A172 (cell line): Measurements from ENCODE around the gene PRAC1. TPM values are rescaled to one million over a fixed set of nuclear protein-coding genes. Genes with fewer than 3 reads are reported as not detected.

ENCODE experiments used
- DNase-seq: peaks from one replicate; pipeline ENCODE4 v3.0.0-alpha.2; 2015; ENCODE audit warnings: low spot score
- total RNA-seq: library from RNA; depleted of rRNA; stranded (reverse); fragments of >200 nt; shearing (Covaris generic); gene quantifications from 2 replicates; pipeline ENCODE4 v1.2.3, GENCODE V29; 2014; rRNA removed

PRAC1 gene
- not detected in 2 replicates for total RNA-seq

DNA sequence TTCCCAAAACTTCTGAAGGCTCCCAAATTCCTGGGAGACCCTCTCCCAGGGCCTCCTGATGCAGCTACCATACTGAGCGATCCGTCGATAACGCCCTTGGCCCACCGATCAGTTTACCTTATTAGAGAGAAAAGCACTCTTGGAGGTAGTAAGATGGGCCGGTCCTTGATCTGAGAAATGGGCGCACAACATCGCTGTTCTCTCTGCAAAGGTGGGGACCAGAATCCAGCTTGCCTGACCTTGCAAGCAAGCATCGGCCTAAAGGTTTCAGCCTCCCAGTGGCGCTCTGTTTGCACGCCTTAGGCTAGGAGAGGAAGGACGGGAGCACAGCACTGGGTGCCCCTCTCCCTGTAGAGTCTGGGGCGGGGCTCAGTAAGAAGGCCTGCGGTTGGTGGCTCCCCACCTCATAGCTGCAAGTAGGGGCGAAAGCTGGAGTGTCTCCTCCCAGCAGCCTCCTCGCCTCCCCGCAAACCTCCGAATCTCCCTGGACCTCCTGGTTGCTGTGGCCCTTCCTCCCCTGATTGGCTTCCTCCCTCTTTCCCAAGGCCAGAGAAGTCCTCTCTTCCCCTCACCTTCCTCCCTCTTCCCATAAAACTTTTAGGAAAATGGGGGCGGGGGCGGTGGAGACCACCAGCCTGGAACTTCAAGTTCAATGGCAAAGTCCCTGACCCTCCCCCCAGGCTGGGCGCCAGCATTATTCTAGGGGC is at the start of gene PRAC1:
Gene PRAC1 (minus strand): TSS at position 318 of the 707 bp plus-strand sequence. CDS start 126 bp downstream, at position 192.
- no peak for DNase-seq

DNA sequence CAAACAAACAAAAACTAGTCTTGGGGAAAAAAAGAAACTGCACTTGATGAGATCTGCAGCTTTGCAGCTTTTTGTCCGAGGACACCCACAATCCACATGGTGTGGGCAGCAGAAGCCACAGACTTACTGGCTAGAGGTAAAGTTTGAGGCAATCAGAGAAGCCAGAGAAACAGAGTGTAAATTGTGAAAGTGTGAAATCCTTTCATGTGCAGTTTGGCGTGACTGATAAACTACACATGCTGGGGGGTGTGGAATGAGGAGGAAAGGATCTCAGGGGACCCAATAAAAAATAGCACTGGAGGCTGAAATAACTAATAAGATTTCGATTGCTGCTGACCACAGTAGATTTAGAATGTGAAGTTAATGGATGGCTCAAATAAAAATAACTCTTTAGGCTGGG is 48.6 kb upstream of the PRAC1 start:
- DNase-seq = no peak

DNA sequence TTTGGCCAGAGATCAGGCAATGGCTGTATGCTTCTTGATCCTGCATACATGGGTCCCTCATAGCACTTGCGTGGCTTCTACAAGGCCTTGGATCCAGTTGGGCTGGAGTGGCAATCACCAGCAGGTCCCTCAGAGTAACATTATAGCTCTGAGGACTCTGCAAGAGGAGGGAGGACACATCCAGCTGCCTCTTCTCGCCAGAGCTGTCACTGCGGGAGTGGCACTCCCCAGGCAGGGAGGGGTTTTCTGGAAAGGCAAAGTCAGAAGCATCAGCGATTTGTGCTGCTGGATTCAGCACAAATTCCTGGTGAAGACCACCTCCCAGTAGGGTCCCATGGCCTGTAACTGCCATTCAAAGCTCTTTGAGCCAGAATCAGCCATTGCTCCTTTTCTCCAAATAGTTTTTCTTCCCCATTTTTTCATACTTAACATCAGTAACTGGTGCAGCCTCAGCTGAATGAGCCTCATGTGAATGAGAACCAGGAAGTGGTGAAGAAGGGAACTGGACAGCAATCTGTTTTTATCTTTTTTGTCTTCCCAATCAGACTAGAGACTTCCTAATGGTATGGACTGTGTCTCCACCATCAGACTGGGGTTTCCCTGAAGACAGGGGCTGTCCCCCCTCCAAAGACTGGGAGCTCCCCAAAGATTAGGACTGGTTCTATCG is 46.8 kb upstream of the PRAC1 start:
- no peak for DNase-seq

DNA sequence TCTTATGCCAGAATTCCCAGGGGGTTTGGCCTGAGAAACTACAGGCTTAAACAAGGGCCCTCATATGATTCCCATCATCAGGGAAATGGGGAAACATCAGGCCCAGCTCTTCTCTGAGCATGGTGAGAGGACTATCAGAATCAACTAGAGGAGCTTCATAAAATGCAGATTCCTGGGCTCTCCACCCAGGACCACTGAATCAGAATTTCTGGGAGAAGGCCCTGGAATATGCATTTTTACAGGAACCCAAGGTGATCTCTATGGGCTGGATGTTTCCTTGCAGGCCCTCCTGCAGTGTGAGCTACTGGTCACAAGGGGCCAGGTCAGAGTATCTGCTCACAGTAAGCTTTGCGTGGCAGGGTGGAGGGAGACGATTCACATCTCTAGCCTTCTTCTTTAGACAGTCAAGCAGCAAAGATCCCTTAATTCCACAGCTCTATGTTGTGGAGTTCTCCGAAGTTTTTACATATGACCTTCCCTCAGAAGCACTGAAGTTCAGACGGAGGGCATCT is 45.0 kb upstream of the PRAC1 start:
- DNase-seq = no peak

DNA sequence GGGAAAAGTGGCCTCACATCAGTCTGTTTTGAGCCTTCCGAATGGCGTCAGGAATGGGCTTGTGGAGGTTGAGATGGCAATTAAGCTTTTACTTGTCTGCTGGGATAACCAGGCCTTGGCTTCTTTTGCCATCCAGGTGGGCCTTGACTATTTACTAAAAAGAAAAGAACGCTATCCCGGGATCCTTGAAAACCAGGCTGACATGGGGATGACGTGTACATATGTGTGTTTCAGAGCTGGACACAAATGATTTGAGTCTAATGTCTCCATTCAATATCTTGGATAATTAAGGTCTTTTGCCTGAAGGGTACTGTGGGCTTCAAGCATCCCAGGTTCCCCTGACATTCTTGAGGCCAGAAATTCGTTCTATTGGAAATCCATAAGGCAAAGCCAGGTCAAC is 38.8 kb upstream of the PRAC1 start:
- DNase-seq = no peak

DNA sequence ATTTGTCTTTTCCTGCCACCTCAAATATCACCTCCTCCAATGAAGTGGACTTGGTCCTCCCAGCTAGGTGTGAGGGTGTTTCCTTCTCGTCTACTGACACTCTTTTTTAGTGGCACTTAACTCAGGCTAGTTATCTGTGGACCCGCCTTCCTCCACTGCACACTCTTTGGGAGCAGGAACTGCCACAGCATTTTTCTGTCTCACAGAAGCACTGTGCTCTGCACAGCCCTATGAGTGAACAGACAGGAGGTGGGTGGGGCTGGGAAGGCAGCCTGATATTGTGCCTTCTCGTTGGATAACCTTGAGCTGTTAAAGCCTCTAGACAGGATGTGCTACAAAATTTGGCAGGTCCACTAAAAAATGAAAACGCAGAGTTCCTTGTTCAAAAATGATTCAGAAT is 38.1 kb upstream of the PRAC1 start:
- peak; percentile 32 for DNase-seq

DNA sequence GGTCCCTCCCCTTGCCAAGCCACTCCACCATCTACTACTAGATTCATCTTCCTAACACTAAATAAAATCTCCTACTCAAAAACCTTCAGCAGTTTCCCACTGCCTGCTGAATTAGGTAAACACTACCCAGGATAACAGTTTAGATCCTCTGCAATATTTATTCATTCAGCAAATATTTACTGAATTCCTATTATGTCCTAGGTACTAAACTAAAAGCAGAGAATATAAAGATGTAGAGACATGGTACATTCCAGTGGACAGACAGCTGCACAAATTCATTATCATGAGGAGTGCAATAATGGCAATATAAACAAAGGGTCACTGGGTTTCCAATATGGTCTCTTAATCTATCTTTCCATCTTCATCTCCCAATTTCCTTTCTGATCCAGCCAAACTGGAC is 37.0 kb upstream of the PRAC1 start:
- DNase-seq = no peak

DNA sequence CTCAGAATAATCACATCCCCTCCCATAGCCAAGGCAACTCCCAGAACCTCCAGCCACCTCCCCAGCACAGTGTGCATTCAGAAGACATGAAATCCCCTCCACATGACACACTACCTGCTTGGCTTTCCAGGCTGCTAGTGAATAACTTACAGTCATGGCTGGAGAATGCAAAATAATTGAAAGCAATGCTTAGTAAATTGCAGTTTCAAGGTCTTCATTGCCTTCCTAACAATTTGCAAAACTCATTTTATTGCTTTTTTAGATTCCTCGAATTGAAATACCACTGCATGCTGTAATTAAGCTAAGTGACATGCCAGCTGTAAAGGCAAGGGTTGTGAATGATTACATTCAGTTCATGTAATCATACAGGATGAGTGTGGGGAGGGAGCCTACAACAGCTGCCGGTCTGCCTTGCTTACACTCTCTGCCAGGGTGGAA is 35.2 kb upstream of the PRAC1 start:
- peak; percentile 66 for DNase-seq

DNA sequence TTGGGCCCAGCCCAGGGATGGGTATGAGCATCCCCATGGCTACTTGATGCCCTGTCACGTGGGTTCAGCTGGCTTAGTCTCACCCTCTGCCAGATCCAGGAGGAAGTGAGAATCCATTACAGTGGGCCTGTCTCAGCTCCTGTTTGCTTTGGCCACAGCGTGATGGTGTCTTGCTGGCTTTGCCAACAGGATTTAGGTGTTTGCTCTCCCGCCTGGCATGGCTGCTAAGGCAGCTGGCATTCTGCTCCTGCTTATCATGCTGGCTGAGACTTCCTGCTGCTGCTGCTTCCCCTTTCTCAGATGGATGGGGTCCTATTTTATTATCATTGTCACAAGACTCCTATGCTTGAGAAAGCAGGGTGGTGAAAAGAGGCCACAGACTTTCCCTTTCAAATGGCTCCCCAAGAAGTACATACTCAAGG is 34.5 kb upstream of the PRAC1 start:
- DNase-seq = no peak

DNA sequence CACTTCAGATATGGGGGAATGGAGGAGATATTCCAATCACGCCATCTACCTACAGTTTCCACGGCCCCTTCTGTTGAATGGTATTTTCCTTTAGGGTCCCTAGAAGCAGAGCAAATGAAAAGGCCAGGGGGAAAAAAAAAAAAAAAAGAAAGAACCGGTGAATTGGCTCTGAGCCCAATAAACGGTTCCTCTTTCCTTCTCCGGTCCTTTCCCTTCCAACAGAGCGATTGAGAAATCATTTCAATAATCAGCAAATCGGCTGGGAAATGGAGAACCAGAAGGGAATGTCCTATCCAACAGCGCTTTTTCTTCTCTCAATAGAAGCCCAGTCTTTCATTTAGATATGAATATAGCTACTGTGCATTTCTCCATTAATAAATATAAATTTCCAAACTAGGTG is 33.0 kb upstream of the PRAC1 start:
- no peak for DNase-seq

DNA sequence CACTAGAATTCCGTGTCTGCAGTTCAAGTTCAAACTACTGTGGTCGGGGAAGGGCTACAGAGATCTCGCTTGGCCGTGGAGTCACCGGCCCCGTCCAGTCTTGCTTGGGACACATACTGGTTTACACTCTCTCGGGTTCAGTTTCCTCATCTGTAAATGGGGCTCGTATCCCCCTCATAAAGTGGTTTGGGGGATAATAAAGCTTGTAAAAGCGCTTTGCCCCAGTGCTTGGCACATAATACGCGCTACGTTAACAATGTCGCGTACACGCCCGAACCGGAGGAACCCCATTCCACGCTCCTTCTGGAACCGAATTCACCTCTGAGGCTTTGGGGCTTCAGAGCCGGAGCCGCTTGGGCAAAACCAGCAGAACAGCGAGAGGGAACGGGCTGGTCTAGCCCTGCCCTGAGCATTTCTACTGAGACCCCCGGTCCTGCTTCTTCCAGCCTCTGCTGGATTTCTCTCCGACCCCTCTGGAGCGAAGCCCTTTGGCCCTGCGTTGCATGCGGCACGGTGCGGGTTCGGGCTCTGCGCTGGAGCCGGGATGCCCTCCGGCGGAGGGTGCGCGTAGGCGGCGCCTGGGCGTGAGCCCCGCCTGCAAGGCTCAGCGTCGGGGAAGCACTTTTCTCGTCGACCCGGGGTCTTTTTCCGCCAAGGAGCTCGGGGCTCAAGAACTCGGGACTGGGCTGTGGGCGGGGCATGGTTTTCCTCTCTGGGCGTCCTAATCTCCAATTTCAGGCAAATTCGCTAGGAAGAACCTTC is 32.4 kb upstream of the PRAC1 start:
- DNase-seq = no peak

DNA sequence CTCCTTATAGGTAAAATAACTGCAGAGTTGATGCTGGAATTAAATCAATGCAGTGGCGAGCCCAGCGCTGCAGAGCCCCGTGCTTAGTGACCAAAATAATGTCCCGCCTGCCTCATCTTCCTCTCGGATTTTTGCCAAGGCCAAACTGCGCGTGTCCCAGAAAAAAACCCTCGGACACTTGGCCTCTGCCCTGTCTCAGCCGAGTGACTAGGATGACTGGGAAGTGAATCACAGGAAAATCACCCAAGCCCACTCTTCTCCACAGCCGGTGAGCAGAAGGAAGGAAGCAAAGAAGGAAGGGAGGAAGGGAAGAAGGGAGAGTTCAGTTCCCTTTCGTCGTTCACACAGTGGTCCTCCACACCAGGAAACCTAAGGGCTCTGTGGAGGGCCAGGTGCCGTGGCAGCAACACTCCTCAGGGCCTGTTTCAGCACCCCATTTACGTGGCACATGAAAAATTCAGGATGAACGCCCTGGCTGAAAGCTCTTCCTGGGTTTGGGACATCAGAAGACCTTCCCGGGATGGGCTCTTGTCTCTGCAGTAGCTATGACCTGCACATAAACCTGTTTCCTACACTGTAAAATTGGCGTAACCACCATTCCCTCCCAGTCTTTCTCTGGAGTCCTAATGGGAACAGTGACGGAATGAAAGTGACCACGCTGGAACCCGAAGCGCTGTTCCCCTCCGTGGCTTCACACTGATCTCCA is 31.6 kb upstream of the PRAC1 start:
- peak; percentile 74 for DNase-seq

DNA sequence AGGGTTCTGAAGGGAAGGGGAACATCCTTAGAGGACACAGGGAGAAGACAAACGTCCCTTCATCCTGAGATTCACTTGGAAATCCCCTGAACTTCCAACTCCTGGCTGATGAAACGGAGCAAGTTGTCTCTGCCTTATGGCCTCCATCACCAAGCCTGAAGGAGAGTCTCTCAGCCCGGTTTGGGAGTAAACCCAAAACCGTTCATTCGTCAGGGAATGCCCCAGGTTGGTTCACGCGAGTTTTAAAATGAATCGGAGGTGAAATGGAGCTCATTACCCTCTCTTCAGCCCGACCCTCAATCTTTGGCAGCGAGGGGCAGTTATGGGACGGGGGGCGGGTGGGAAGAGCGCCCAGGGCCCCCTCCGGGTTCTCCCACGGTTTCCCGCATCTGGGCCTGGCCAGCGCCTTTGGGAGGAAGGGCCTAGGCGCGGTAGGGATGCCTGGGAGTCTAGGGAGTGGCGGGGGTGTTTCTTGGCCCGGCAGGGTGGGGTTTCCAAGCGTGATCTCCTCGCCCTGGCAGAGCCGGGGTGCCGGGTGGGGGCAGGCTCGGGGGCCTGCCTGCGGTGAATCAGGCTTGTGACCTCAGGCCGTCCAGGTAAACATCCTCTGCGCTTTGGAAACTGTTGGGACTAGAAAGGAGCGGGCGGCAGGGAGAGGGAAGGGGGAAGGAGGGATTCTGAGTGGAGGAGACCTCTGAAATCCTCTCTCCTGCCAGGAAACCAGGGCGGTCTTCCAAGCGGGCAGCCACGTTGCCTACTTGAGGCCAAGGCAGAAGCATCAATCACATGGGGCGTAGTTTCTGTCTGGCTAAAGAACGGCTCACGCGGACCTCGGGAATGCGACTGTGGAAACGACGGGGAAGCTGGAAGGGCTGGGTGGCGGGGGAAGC is 30.3 kb upstream of the PRAC1 start:
- no peak for DNase-seq

DNA sequence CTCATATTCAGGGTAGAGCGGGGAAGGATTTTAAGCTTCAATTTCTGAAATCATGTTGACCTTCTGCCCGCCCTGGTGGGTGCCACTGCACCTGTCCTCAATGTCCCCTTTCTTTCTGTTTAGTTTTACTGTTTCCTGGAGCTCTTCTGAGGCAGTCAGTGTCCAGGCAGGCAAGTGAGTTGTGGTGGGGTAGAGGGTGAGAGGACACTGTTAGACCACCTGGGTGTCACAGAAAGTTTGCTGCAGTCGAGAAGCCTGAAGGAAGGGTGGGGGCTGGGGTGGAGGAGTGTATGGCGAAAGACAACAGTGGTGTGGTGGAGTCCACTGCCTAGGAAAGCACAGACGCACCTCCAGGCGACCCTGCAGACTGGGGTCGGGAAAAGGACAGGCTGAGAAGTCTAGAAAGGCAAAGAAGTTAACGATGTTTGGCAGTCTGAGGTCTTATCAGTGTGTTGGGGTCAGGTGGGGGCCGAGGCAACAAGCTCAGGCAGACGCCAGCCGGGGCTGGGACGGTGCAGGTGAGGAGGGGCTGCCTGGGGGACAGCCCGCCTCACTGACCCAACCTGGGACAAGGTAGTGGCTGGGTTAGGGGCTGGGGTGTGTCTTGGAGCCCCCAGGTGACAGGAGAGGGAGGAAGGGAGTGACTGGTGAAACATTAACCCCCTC is 29.5 kb upstream of the PRAC1 start:
- DNase-seq = no peak

DNA sequence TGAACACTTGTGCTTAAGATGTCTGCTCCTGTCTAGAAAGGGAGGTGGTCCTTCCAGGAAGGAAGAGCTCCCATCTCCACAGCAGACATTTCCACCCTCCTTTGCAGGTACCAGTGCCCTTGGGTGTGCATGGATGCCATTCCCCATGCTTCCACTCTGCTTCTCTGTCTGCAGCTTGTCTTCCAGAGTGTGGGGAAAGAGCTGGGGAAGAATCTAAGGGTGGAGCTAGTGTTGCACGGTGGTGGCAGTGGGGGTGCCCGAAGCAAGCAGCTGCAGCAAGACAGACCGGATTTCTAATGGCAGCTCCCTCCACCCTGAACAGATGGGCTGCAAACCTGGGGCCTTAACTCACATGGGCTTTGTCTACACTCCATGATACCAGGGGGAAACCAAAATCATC is 28.9 kb upstream of the PRAC1 start:
- DNase-seq = no peak

DNA sequence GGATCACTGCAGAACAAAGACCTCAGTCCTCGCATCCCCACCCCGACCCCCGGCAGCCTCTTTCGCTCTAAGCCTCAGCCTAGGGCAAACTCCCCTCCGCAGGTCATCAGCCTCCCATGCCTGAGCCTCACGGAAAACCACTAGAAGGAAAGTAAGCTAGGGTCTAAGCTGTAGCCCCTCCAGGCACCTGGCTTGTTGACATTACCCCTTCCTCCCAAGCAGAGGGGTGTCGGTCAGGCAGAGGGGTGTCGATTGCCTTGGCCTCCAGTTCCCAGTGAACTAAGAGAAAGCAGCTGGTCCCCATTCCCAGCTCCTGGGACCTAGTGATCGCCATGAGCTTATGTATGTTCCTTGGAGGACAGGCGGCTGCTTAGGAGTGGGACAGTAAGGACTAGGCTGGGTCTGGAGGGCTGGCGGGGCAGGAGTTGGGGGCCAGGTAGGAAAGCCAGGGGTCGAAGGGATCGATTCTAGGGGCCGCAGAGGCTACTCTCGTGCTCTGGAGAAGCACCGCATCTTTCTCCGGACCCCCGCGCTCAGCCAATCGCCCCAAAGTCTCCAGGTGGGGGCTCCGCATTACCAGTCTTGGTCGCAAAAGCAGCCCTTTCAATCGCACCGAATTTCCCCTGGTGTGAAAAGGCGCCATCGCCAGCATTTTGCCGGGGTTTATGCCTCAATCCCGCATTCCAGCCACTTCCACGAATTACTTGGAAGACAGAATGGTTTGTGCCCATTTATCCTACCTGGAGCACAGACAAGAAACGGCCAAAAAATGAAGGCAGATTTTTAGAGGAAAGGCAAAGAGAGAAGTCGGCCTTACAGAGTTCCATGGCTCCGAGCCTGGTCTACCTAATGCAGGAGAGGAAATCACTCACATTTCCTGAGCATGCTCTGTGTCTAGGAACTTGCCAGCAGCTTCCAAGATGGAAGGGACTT is 27.6 kb upstream of the PRAC1 start:
- DNase-seq = no peak

DNA sequence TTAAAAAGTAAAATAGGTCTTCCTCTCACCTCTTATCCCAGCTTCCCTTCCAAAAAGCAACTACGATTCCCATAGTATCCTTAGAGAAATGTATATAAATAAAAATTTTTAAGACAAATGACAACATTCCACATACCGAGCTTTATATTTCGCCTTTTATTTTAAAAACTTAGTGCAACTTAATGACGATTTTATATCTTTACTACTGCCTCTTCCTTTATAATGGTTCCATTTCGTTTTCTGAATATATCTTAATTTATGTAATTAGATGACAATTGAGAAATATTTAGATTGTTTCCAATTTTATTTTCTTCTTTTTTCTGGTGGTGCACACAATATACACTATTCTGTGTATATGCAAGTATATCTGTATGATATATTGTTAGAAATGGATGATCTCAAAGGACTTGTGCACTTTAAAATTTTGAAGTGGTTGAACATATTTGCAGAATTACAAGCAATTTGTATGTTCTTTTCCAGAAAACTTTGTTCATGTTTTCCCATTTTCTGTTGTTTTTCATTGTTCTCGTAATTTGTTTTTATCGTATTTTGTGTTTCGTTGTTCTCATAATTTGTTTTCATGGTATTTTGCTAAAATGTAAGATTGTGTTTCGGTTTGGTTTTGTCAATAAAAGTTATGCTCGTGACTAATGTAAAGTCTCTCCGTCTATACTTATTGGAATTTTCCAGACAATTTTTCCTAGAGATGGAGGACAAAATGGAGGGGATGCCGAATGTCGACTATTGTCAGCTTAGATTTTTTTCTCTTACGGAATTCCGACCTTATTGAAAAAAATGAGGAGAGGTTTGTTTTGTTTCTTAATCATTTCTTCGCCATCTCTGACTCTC is 26.6 kb upstream of the PRAC1 start:
- no peak for DNase-seq
